ENCODE data around the gene TICAM1. TPM values are rescaled to one million over a fixed set of nuclear protein-coding genes. Genes with fewer than 3 reads are reported as not detected.

TICAM1 gene
- total RNA-seq, 1 experiment from 2014 or later, result 12.2 TPM

DNA sequence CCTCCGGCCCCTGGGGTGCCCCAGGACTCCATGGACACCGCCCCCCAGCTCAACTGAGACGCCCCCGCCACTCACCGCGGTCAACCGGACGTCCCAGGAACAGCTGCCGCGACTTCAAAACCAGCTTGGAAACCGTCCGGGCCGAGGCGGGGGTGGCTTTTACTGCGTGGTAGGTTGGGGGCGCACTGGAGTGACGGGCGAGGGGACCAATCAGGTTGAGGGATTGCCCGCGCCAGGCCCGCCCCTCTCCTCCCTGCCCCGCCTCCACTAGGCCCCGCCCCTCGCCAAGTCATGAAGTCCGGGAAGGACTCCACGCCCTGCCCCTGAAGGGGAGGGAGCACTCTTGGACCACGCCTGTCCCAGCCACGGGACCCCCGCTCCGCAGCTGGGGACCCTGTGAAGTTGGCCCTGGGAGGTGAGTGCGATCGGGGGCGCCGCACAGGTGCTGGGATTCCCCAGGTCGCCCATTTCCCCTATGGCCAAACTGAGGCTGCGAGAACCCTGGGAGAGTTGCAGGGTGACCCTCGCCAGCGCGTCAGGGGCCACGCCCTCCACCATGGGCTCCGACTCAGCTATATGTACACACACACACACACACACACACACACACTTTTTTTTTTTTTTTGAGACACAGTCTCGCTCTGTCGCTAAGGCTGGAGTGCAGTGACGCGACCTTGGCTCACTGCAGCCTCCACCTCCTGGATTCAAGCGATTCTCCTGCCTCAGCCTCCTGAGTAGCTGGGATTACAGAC is 36.2 kb upstream of the TICAM1 start, which contains the start of gene PLIN3:
PLIN3 (minus strand) TSS at position 134 of the 752 bp plus-strand sequence. CDS start 6,273 bp downstream, outside the sequence.
- peaks cover 14% of the 10 kb centered on the region for H3K4me1 ChIP-seq (ENCODE audit: control insufficient read depth, insufficient read depth, low read length)
- CTCF ChIA-PET, result interaction anchor here (0.6 to 1.7 kb wide), 4 partner anchors 16 to 596 kb away, joined by 4 to 5 read pairs (median 4); no protein-coding TSS in a partner anchor
- TF ChIP-seq SIN3A (IDR thresholded peaks at IDR 0.05; ENCODE audit: borderline replicate concordance, insufficient read depth, low read depth, low read length) (peak; percentile 64; the same call in 1 of the 2 replicates), TCF7L2 (IDR thresholded peaks at IDR 0.05; ENCODE audit: low read depth, low read length) (no peak), POLR2AphosphoS5 (IDR thresholded peaks at IDR 0.05; ENCODE audit: low read depth, low read length) (peak; percentile 54; the same call in 1 of the 2 replicates)
- TF ChIP-seq, protein P1, sequence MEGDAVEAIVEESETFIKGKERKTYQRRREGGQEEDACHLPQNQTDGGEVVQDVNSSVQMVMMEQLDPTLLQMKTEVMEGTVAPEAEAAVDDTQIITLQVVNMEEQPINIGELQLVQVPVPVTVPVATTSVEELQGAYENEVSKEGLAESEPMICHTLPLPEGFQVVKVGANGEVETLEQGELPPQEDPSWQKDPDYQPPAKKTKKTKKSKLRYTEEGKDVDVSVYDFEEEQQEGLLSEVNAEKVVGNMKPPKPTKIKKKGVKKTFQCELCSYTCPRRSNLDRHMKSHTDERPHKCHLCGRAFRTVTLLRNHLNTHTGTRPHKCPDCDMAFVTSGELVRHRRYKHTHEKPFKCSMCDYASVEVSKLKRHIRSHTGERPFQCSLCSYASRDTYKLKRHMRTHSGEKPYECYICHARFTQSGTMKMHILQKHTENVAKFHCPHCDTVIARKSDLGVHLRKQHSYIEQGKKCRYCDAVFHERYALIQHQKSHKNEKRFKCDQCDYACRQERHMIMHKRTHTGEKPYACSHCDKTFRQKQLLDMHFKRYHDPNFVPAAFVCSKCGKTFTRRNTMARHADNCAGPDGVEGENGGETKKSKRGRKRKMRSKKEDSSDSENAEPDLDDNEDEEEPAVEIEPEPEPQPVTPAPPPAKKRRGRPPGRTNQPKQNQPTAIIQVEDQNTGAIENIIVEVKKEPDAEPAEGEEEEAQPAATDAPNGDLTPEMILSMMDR (IDR thresholded peaks at IDR 0.05), result no peak
- TF ChIP-seq, protein P2, sequence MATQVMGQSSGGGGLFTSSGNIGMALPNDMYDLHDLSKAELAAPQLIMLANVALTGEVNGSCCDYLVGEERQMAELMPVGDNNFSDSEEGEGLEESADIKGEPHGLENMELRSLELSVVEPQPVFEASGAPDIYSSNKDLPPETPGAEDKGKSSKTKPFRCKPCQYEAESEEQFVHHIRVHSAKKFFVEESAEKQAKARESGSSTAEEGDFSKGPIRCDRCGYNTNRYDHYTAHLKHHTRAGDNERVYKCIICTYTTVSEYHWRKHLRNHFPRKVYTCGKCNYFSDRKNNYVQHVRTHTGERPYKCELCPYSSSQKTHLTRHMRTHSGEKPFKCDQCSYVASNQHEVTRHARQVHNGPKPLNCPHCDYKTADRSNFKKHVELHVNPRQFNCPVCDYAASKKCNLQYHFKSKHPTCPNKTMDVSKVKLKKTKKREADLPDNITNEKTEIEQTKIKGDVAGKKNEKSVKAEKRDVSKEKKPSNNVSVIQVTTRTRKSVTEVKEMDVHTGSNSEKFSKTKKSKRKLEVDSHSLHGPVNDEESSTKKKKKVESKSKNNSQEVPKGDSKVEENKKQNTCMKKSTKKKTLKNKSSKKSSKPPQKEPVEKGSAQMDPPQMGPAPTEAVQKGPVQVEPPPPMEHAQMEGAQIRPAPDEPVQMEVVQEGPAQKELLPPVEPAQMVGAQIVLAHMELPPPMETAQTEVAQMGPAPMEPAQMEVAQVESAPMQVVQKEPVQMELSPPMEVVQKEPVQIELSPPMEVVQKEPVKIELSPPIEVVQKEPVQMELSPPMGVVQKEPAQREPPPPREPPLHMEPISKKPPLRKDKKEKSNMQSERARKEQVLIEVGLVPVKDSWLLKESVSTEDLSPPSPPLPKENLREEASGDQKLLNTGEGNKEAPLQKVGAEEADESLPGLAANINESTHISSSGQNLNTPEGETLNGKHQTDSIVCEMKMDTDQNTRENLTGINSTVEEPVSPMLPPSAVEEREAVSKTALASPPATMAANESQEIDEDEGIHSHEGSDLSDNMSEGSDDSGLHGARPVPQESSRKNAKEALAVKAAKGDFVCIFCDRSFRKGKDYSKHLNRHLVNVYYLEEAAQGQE (IDR thresholded peaks at IDR 0.05; ENCODE audit: insufficient read depth in 1 of 2, low read depth in 2 of 2, low read length in 1 of 2), result no peak
- POLR2A ChIA-PET, result interaction anchor here (0.5 to 0.6 kb wide), 2 partner anchors 201 to 534 kb away, joined by 8 to 9 read pairs; no protein-coding TSS in a partner anchor
- intact Hi-C loops (cut with micrococcal nuclease; ENCODE audit: unreplicated experiment), result no loop called here
- ATAC-seq (peak; percentile 88), DNase-seq (ENCODE audit: low read depth, low spot score) (peak; percentile 76)
- H3K36me3 ChIP-seq (ENCODE audit: control insufficient read depth, insufficient read depth, low read length), result no peaks in the 10 kb centered on the region; the same call in 1 of the 2 replicates
- in situ Hi-C loops (cut with HindIII; ENCODE audit: low pct_unique_long_range_greater_than_20kb, low sequenced_read_pairs), result no loop called here
- H3K4me3 ChIP-seq (ENCODE audit: low read depth in 2 of 2, low read length in 2 of 2), result peak within 1 kb of the TSS; percentile 75 to 86
- H3K27ac ChIP-seq (ENCODE audit: low read length), result peak within 1 kb of the TSS; percentile 89
- no TSS peak for BruUV-seq (replicated peaks)
- no peaks in the 10 kb centered on the region for H3K27me3 ChIP-seq (ENCODE audit: control insufficient read depth, insufficient read depth, low read length)
- H3K9me3 ChIP-seq (ENCODE audit: control insufficient read depth, insufficient read depth, low read depth, low read length), result no peaks in the 10 kb centered on the region

DNA sequence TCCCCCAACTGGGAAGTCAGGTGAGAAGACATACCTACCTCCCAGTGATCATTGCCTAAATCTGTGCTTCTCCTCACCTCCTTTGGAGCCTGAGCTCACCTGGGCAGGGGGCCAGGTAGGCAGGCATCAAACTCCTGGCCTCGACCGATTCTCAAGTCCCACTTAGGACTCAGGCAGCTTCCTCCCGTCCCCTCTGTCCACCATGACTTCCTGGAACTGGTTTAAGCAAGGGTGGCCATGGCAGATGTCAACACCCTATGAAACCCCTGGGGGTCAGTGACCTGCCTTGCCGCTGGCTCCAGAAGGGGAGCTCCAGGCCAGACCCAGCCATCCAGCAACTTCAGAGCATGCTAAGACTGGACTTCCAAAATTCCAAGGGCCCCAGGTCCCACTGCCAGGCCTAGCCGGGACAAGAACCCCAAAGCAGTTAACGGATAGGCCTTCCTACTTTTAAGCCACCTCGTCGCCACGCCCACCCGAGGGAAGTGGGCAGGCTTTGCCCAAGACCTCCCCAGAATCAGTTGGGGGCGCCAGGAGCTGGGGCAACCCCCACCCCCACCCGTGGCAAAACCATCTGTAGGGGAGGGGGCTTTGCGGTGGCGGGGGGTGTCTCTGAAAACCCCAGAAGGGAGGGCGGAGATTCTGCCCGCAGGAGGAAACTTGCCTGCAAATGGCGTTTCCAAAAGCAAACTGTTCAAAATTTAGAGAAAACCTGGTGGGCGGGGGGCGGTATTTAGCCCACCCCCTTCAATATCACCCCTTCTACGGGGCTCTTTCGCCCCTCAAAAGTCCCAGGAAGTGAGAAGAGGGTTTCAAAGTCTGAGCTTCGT is 35.3 kb upstream of the TICAM1 start:
- ATAC-seq (no peak), DNase-seq (ENCODE audit: low read depth, low spot score) (no peak)
- ChIA-PET POLR2A (interaction anchor here (0.5 kb wide), 2 partner anchors 71 to 535 kb away, joined by 7 to 8 read pairs; no protein-coding TSS in a partner anchor), CTCF (interaction anchor here (0.6 to 1.7 kb wide), 3 partner anchors 15 to 45 kb away, joined by 3 to 4 read pairs (median 4); no protein-coding TSS in a partner anchor)
- TSS peak; percentile 95 for BruUV-seq (replicated peaks)
- peaks cover 14% of the 10 kb centered on the region for H3K4me1 ChIP-seq (ENCODE audit: control insufficient read depth, insufficient read depth, low read length)
- TF ChIP-seq SIN3A (IDR thresholded peaks at IDR 0.05; ENCODE audit: borderline replicate concordance, insufficient read depth, low read depth, low read length) (no peak), TCF7L2 (IDR thresholded peaks at IDR 0.05; ENCODE audit: low read depth, low read length) (no peak), POLR2AphosphoS5 (IDR thresholded peaks at IDR 0.05; ENCODE audit: low read depth, low read length) (no peak)
- TF ChIP-seq, protein P2 (IDR thresholded peaks at IDR 0.05; ENCODE audit: insufficient read depth in 1 of 2, low read depth in 2 of 2, low read length in 1 of 2), result no peak
- TF ChIP-seq, protein P1 (IDR thresholded peaks at IDR 0.05), result no peak
- no peaks in the 10 kb centered on the region for H3K27me3 ChIP-seq (ENCODE audit: control insufficient read depth, insufficient read depth, low read length)
- intact Hi-C loops (cut with micrococcal nuclease; ENCODE audit: unreplicated experiment) (no loop called here), in situ Hi-C loops (cut with HindIII; ENCODE audit: low pct_unique_long_range_greater_than_20kb, low sequenced_read_pairs) (no loop called here)
- H3K27ac ChIP-seq (ENCODE audit: low read length), result peak overlapping the region; percentile 89
- peak overlapping the region; percentile 75 to 86 for H3K4me3 ChIP-seq (ENCODE audit: low read depth in 2 of 2, low read length in 2 of 2)
- no peaks in the 10 kb centered on the region; the same call in 1 of the 2 replicates for H3K36me3 ChIP-seq (ENCODE audit: control insufficient read depth, insufficient read depth, low read length)
- no peaks in the 10 kb centered on the region for H3K9me3 ChIP-seq (ENCODE audit: control insufficient read depth, insufficient read depth, low read depth, low read length)

Measured in Panc1 (cell line).